HL-60 (cell line): ENCODE data around the gene ACER1.

Experiments used
- DNase-seq, 2 experiments: peaks; one replicate each; pipeline ENCODE4 v3.0.0-alpha.2; 2010 to 2020; ENCODE audit warnings: low read depth in 1 of 2, low spot score in 1 of 2
- H3K27ac ChIP-seq: fragments of 250-450 bp; sonication (Bioruptor Pico); replicated peaks from 2 replicates; pipeline ENCODE4 v1.5.1; 2020; ENCODE audit warnings: mild to moderate bottlenecking, moderate library complexity
- H3K27me3 ChIP-seq: fragments of 250-450 bp; sonication (Bioruptor Pico); 2 replicates; pipeline ENCODE4 v1.5.1; 2021; ENCODE audit warnings: mild to moderate bottlenecking, moderate library complexity; ENCODE audit not compliant: insufficient read depth, poor library complexity, severe bottlenecking
- H3K4me3 ChIP-seq: replicated peaks from 2 replicates; pipeline ENCODE4 v1.5.1; 2011; ENCODE audit warnings: mild to moderate bottlenecking, control low read depth, low read length; ENCODE audit not compliant: insufficient read depth
- CTCF ChIP-seq: IDR thresholded peaks from one replicate; pipeline ENCODE4 v1.5.1; 2011; ENCODE audit warnings: low read length, control low read depth, inconsistent platforms; ENCODE audit not compliant: insufficient read depth
- GABPA ChIP-seq: IDR thresholded peaks from 2 replicates; pipeline ENCODE4 v1.6.1; 2012; ENCODE audit warnings: low read depth
- POLR2AphosphoS5 ChIP-seq: IDR thresholded peaks from 2 replicates; pipeline ENCODE4 v1.6.1; 2012; ENCODE audit warnings: low read depth
- REST ChIP-seq: IDR thresholded peaks from 2 replicates; pipeline ENCODE4 v1.6.1; 2012; ENCODE audit warnings: low read depth; ENCODE audit not compliant: insufficient replicate concordance
- SPI1 ChIP-seq: IDR thresholded peaks from 2 replicates; pipeline ENCODE4 v1.6.1; 2012; ENCODE audit warnings: low read depth, mild to moderate bottlenecking, borderline replicate concordance

Gene ACER1

GRCh38 chr19:6279620-6279930 is 53.8 kb downstream of the ACER1 start:
- TF ChIP-seq GABPA (no peak), REST (no peak), CTCF (no peak), POLR2AphosphoS5 (no peak), SPI1 (no peak)
- no peak for DNase-seq
- H3K27ac ChIP-seq = peak overlapping the region; percentile 82

GRCh38 chr19:6278740-6279619 is 54.4 kb downstream of the ACER1 start:
- peak overlapping the region; percentile 82 for H3K27ac ChIP-seq

More at GRCh38 chr19:6279620-6279930, 53.8 kb downstream of the ACER1 start:
- no peaks in the 10 kb centered on the region for H3K27me3 ChIP-seq
- peak overlapping the region; percentile 93 for H3K4me3 ChIP-seq

More at GRCh38 chr19:6278740-6279619, 54.4 kb downstream of the ACER1 start:
- no peak for DNase-seq
- Histone ChIP-seq H3K4me3 (peak overlapping the region; percentile 93), H3K27me3 (no peaks in the 10 kb centered on the region)
- TF ChIP-seq CTCF (no peak), SPI1 (no peak), REST (no peak), POLR2AphosphoS5 (no peak), GABPA (no peak)
